ENCODE measurements around the gene CCDC175.

DNA sequence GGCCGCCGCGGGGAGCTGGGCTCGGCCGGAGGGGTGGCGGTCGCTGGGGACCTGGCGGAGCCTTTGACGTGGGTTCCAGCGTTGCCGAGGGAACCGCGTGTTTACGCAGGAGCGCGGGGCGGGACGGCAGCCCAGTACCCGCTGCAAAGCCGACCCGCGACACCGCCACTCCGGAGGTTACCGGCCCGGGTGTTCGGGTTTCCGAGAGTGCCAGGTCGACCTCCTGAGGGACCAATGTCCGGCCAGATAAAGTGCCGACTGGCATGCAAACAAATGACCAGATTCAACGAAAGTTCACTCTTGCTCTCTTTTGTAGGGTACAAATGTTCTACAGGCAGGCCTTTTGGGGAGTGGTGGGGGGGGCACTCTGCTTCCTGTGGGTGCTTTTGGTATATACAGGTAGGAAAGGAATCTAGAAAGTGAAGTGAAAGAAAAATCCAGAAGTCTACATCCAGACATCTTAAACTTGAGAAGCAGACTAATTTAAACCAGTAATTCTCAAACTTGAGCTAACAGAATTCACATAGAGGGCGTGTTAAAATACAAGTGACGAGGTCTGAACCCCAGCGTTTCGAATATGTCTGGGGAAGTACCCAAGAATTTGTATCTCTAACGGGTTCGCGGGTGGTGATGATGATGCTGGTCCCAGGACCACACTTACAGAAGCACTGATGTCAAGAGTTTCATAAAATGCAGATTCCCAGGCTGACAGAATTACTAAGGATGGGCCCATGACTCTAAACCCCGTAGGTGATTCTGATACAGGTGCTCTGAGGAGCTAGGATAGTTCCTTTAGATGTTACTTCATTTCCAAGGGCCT is 111.1 kb downstream of the CCDC175 start, which contains the start of gene GPR135:
- no peak for TF ChIP-seq EZH2 (IDR thresholded peaks at IDR 0.05)
- no peak for TF ChIP-seq POLR2AphosphoS5 (IDR thresholded peaks at IDR 0.05; ENCODE audit: borderline replicate concordance, low read depth, low read length)
